ENCODE results near the gene WDR89.

- TF ChIP-seq CTCF (IDR thresholded peaks at IDR 0.05; ENCODE audit: insufficient read depth, low read length) (no peak), REST (IDR thresholded peaks at IDR 0.05; ENCODE audit: insufficient replicate concordance, low read depth) (no peak), GABPA (IDR thresholded peaks at IDR 0.05; ENCODE audit: low read depth) (no peak), POLR2AphosphoS5 (IDR thresholded peaks at IDR 0.05; ENCODE audit: low read depth) (no peak)
These were observed 63.4 kb downstream of the WDR89 start for GRCh38 chr14:63578300-63578699.
